NCI-H1417 treated with DMSO at 0.1 percent for 48 hours (cell line): Measurements from ENCODE around the gene SLC5A11.
"Not testable (repeated sequence)": the region's sequence is repeated elsewhere in the genome, so short reads cannot be mapped to it uniquely, and the experiment has no call there.

Source experiments
- DNase-seq: peaks from one replicate; lab custom pipeline; 2025; lab: John Stamatoyannopoulos, UW

The SLC5A11 gene

DNA sequence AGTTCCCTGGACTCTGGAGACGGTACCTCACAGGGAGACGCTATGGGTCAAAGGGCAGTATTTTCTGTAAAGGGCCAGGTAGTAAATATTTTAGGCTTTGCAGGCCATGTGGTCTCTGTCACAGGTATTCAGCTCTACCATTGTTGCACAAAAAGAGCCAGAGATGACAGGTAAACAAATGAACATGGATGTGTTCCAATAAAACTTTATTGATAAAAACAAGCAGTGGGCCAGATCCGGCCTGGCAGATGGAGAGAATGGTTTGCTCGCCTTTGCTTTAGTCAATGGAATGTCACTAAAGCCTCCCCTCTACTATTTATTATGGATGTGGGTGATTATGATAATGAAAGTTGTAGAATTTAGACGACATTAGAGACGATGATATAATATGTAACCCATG lies 8.9 kb upstream of the SLC5A11 start:
- no peak for DNase-seq

DNA sequence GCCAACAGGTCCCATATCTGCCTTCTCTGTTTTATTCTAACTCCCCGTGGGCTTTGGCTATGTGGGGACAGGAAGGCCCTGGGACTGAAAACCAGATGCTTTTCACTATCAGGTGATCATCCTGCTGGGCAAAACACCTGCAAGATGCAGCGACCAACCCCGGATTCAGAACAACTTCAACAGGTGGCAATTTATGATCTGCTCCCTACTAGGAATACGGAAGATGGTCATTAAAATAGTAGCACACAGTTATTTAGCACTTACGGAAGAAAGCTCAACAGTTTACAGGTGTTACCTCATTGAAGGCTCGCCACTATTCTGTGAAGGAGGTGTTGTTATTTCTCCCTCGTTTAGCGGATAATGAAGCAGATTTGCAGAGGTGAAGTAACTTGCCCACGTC lies 7.8 kb upstream of the SLC5A11 start:
- no peak for DNase-seq

DNA sequence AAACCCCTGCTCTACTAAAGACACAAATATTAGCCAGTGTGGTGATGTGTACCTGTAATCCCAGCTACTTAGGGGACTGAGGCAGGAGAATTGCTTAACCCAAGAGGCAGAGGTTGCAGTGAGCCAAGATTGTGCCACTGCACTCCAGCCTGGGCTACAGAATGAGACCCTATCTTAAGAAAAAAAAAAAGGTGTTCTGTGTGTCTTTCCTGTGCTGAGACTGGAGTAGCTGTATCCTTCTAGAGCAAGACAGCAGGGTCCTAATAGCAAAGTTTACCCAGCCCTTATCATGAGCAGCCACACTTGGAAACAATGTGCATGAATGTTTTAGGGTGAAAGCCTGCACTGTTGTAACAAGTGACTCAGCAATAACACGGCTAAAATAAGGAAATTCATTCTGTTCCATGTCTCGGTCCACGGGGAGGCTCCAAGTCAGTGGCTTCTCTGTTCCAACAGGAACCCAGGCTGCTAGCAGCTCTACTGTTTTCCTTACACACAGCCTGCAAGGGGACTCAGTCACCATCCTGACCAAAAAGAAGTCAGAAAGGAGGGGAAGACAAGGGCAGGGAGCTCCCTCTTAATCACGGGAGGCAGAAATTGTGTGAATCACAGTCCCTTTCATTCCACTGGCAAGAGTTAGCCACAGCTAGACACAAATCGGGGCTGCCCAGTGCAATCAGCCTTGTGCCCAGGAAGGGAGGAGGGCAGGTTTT lies 7.1 kb upstream of the SLC5A11 start:
- DNase-seq = no peak

DNA sequence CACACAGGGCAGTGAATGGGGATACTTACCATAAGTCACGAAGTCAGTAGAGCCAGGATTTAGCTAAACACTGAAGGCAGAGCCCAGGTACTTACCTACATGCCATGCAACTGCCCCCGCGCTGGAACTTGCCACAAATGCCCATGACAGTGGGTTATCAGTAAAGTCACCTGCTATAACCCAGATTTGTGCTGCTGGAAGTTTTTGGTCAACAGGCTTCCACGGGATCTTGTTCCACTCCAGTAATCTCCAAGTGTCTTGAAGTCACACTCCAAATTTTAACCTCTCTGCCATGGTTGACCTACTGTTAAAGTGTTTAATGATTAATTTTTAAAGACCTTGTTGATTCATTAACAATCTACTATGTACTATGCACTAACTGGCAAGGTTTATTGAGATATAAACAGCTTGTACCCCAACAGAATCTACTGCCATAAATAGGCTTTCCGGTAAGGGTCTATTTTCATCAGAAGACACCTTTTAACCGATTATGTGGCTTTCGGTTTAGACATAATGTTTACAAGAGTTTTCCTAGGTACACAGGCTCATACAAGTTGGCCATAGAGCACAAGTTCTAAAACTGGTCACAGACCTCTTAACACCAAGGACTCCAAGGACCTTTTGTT lies 6.3 kb upstream of the SLC5A11 start:
- DNase-seq = no peak

DNA sequence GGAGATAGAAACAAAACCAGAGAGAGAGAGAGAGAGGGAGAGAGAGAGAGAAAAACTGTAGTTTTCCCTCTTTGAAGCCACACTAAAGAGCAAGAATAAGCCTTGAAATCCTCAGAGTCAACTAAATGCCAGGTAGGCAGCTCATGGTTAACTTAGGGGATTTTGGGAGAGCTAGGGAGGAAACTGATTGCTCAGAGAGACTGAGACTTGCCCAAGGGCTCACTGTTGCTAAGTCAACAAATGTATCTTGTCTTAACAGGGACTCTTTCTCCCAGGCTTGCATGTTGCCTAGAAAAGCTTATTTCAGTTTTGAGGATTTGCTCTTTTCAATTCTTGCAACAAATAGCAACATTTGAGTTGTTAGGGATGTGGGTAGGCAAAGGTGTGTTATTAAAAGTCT lies 4.5 kb upstream of the SLC5A11 start:
- DNase-seq = no peak

DNA sequence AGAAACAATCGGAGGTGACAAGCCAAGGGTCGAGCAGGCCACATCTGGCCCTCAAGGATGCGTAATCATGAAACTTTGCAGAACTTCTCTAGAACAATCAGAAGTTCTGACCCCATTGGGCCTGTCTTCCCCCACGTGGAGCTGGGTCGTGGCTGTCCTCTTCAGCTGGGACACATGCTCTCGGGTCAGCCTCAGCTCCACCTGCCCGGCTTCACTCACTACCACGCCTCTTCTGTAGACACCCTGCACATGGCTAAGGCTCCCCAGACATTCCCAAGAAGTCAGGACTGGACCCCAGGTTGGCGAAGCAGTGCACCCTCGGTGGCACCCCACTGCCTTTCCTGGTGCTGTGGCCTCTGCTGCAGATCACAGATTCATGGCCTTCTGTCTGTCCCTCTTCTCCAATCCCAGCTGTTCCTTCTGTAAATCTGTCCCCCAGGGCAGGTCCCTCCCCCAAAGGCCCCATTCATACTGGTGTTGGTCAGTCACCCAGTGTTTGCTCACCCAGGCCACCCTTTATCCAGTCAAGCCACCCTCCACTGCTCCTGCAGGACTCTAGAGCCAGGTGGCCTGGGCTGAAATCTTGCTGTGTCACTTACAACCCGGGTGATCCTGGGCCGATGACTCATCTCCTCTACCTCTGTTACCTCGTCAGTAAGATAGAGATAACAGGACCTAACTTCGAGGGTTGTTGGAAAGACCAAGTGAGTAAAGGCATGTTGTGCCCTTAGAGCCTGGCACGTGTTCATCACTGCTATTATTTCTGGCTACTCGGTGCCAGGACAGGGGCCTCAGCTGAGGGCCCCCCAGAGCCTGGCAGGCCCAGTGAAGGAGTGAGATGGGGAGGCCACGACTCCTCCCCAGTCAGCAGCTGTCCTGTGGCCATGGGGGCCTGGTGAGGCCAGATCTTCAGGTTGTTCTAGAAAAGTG lies 1.4 kb upstream of the SLC5A11 start:
- DNase-seq = no peak

DNA sequence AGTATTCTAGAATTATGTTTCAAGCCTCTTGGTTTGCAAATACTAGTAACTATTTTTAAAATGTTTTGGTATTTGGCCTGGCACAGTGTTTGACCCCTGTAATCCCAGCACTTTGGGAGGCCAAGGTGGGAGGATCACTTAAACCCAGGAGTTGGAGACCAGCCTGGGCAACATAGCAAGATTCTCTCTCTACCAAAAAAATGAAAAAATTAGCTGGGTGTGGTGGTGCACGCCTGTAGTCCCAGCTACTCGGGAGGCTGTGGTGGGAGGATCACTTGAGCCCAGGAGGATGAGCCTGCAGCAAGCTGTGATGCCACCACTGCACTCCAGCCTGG lies 765 bp upstream of the SLC5A11 start:
- not testable (repeated sequence) for DNase-seq

DNA sequence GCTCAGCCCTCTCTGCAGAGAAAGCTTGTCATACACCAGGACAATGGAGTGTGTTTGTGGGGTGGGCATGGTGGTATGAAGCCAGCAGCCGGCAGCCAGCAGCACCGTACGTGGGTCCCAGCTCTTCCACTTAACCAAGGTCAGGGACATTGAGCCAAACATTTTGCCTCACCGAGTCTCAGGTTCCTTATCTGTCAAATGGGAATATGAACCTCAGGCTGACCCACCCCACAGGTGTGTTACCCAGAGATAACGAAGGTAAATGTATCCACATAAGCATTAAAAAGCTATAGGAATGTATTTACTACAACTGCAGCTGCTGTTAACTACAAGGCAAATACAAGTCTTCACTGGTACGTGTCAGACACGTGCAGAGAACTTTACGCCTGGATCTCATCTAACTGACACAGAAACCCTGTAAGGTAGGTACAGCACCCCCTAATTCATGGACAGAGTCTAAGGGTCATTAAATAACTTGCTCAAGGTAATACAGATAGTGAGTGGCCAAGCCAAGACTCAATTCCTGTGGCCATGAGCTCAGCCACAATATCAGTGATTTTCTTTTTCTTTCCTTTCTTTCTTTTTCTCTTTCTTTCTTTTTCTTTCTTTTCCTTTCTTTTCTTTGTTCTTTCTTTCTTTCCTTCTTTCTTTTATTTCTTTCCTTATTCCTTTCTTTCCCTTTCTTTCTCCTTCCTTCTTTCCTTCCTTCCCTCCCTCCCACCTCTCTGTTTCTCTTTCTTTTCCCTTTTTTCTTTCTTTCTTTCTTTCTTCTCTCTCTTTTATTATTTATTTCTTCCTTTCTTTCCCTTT lies 990 bp downstream of the SLC5A11 start:
- no peak for DNase-seq

DNA sequence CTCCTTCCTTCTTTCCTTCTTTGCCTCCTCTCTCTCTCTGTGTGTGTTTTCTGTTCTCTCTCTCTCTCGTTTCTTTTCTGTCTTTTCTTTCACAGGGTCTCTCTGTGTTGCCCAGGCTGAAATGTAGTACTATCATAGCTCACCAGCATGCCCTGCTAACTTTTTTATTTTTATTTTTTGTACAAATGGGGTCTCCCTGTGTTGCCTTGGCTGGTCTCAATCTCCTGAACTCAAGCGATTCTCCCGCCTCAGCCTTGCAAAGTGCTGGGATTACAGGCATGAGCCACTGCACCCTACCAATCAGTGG lies 1.5 kb downstream of the SLC5A11 start:
- DNase-seq = no peak

DNA sequence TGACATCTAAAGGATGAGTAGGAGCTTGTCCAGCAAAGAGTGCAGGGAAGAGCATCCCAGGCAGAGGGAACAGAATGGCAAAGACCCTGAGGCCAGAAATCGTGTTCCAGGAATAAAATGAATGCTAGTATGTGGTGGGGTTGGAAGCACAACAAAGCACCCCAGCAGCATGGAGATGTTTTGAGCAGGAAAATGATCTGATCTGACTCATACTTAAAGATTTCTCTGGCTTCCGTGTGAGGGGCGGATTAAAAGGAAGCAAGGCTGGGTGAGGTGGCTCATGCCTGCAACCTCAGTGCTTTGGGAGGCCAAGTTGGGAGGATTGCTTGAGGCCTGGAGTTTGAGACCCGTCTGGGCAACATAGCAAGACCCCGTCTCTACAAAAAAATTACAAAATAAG lies 2.3 kb downstream of the SLC5A11 start:
- no peak for DNase-seq

DNA sequence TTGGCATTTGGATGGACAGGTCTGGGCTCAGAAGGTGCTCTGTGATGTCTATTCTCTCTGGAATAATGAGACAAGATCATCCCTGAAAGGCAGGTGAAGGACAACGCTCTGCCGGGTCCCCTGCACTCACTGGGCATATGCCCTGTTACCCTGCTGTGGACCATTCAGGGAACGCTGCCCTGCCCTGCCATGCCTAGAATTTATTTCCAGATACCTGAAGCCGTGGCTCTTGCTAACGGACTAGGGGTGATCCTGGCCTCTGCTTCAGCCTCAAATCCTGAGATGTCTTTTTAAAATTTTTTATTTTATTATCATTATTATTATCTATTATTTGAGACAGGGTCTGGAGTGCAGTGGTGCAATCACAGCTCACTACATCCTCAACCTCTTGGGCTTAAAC lies 3.9 kb downstream of the SLC5A11 start:
- no peak for DNase-seq

DNA sequence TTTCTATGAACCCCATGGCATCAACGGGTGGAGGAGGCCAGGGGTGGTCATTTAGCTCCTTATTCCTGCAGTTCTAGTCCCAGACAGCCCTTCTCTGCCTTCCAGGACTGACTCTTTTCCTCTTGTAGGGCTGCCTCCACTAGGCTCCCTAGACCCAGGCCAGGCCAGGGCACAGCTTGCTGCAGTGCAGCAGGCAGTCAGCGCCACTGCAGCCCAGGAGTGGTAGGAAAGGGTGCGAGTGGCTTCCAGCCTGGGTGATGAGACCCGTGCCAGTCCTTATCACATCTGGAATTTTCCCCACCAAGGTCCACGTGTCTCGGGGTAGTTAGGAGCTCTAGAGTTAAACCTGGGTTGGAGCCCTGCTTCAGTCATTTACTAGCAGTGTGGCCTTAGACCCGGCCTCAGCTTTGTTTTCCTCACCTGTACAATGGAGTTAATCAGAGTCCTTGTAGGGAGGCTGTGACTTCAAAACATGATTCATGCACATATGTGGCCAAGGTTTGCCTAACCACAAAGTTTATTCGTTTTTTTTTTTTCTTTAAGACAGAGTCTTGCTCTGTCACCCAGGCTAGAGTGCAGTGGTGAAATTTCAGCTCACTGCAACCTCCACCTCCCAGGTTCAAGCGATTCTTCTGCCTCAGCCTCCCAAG lies 4.7 kb downstream of the SLC5A11 start:
- no peak for DNase-seq

DNA sequence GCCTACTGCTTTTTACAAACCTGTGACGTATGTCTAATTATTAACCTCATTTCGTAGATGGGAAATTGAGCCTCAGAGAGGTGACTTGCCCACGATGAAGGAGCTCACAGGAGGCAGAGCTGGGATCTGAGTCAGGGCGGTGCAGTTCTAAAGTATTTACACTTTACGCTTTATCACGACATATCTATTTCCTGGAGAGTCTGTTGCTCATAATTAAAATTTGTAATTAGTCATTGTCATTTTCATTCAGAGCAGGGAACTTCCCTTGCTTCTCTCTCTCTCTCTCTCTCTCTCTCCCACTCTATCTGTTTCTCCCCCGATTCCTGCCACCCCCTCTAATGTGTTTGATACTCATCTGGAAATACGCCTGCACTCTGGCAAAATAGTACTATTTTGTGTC lies 5.9 kb downstream of the SLC5A11 start:
- no peak for DNase-seq

DNA sequence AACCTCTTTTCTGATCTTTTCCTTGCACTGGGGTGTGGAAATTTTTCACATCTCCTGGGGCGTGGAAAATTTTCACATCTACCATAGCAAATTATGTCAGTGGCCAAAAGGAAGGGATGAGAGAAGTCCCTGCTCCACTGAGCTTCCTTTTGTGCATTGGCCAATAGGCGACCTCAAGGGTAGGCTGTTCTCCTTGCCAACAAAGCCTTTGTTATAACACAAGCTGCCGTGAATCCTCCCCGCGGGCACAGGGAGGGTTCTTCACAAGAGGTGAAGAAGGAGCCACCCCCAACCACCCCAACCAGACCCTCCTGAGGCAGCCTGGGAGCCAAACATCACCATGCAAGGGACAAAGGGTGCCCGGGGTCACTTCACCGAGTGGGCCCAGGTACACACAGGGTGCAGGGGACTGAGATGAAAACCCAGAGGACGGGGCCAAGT lies 6.5 kb downstream of the SLC5A11 start:
- no peak for DNase-seq

DNA sequence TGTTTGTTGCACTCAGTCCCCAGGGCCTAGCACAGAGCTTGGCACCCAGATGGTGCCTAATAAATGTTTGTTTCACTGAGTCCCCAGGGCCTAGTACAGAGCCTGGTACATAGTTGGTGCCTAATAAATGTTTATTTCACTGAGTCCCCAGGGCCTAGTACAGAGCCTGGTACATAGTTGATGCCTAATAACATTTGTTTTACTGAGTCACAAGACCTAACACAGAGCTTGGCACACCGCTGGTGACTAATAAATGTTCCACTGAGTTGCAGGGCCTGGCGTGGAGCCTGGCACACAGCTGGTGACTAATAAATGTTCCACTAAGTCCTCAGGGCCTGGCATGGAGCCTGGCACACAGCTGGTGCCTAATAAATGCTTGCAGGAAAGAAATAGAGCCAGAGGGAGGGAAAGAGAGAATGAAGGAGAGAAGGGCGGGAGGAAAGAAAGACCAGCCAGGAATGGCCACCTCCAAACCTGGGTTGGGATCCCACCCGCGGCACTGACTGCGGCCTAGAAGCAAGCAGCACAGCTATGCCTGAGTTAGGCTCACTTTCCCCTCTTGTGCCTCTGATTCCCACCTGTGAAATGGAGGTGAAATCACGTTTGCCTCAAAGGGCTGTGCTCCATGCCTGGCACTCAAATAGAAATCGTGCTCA lies 7.5 kb downstream of the SLC5A11 start:
- DNase-seq = no peak

DNA sequence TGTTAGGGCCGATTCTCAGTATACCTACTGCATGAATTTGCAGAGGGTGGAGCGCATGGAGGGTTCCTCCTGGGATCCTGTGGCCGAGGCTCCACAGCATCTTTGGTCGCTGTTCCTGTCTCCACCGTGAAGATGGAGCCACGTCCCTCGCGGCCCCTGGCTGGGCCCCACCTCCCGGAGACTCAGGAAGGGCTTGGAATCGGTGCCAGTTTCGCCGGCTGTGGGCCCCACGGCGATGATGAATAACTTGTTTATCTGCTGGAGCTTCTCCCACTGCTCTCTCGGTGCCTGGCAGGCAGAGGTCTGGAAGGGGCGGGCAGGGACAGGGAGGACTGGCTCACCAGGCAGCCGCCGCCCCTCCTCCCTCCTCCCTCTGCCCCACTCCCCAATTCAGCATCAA lies 8.1 kb downstream of the SLC5A11 start:
- DNase-seq = no peak

DNA sequence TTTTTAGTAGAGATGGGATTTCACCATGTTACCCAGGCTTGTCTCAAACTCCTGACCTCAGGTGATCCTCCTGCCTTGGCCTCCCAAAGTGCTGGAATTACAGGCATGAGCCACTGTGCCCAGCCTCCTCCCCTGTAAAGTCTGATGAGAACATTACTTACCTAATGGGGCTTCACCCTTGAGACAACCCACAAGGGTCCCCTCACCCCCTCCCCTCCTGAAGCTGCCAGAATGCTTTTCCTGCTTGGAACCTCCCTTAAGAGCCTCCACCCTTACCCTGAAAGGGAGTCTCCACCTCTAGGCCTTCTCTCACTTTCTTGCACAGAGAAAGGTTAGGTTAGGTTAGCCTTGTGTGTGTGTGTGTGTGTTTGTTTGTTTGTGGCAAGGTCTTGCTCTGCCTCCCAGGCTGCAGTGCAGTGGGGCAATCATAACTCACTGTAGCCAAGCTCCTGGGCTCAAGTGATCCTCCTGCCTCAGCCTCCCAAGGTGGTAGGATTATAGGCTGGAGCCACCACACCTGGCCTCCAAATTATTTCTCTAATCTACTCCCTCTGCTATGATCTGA lies 8.9 kb downstream of the SLC5A11 start:
- DNase-seq = no peak

DNA sequence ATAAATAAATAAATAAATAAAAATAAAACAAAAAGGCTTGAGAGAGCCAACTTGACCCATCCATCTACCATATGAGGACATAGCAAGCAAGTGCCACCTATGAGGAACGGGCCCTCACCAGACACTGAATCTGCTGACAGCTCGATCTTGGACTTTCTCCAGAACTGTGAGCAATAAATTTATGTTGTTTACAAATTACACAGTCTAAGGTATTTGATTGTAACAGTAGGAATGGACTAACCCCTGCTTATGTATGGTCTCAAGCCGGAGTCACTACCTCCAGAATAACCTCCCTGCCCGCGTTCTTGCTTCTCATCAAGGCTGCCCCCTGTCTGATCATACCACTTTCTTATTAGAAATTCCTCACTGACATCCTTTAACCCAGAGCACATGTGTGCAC lies 9.9 kb downstream of the SLC5A11 start:
- DNase-seq = no peak

DNA sequence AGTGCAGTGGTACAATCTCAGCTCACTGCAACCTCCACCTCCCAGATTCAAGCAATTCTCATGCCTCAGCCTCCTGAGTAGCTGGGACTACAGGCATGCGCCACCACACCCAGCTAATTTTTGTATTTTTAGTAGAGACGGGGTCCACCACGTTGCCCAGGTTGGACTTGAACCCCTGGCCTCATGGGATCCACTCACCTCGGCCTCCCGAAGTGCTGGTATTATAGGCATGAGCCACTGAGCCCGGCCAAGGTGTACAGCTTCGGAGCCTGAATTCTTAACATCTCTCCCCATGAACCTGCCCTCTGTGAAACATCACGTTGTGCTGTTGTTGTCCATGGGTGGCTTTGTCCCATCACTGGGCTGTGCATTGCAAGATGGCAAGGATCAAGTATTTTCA lies 11.1 kb downstream of the SLC5A11 start:
- not testable (repeated sequence) for DNase-seq

DNA sequence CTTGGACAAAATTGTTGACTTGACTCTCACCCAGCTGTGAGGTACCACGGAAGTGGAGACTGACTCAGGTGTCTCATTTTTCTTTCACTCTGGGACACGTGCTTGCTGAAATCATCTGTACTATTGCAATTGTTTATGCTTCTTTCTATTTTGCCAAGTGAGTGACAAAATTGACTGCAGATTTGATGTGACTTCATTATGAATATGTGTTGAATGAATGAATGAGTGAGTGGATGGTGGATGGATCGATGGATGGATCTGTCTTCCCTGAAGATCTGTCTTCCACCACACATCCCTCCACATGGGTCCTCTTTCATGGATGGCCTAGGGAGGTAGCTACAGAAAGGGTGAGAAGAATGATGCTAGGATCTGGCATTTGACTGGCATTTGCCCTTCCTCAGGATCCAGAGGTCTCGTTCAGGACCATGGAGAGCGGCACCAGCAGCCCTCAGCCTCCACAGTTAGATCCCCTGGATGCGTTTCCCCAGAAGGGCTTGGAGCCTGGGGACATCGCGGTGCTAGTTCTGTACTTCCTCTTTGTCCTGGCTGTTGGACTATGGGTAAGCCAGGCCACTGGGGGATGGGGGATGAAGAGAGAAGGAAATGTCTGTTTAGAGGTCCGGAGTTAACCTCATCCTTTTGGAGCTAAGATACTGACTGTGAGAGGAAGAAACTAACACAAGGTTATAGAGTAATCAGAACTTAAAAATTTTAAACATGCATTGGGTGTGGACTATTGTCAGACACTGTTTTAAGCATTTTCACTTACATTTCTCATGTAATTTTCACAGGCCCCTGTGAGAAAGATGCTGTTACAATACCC lies 12.7 kb downstream of the SLC5A11 start:
- DNase-seq = no peak
